Activated T-cell treated with anti-CD3 and anti-CD28 coated beads, Interleukin-2, amount 50 U/mL, for 4 hours (primary cell): ENCODE results near the gene TRAF3. TPM values are rescaled to one million over a fixed set of nuclear protein-coding genes. Genes with fewer than 3 reads are reported as not detected.
A peak's percentile ranks its signal among the peaks of the same experiment; 100 is the strongest.

Experiments
- ATAC-seq, 2 donors: fragments of 200-7000 bp; cut with Tn5 transposase; one replicate each; pipeline ENCODE4 v1.10.0; 2021
- DNase-seq: peaks from one replicate; pipeline ENCODE4 v3.0.0-alpha.2; 2020
- H3K27me3 Mint-ChIP-seq: one replicate; pipeline ENCODE4 v1.8.0; 2021; ENCODE audit warnings: low read depth, mixed read lengths
- H3K36me3 Mint-ChIP-seq: one replicate; pipeline ENCODE4 v1.8.0; 2022; ENCODE audit warnings: mixed read lengths; ENCODE audit not compliant: insufficient read depth
- H3K4me1 Mint-ChIP-seq: one replicate; pipeline ENCODE4 v1.8.0; 2021; ENCODE audit warnings: low read depth, mixed read lengths
- H3K4me3 Mint-ChIP-seq: one replicate; pipeline ENCODE4 v1.8.0; 2021; ENCODE audit warnings: mild to moderate bottlenecking, moderate library complexity, mixed read lengths
- H3K9me3 Mint-ChIP-seq: one replicate; pipeline ENCODE4 v1.8.0; 2021; ENCODE audit warnings: mixed read lengths
- total RNA-seq, 3 donors: library from RNA; stranded (reverse); gene quantifications; one replicate each; pipeline ENCODE4 v1.2.1, GENCODE V29; 2021

Gene TRAF3, protein sequence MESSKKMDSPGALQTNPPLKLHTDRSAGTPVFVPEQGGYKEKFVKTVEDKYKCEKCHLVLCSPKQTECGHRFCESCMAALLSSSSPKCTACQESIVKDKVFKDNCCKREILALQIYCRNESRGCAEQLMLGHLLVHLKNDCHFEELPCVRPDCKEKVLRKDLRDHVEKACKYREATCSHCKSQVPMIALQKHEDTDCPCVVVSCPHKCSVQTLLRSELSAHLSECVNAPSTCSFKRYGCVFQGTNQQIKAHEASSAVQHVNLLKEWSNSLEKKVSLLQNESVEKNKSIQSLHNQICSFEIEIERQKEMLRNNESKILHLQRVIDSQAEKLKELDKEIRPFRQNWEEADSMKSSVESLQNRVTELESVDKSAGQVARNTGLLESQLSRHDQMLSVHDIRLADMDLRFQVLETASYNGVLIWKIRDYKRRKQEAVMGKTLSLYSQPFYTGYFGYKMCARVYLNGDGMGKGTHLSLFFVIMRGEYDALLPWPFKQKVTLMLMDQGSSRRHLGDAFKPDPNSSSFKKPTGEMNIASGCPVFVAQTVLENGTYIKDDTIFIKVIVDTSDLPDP
- total RNA-seq, result 10 to 100 TPM; 76.0 to 91.0 (median 78.1) TPM

DNA sequence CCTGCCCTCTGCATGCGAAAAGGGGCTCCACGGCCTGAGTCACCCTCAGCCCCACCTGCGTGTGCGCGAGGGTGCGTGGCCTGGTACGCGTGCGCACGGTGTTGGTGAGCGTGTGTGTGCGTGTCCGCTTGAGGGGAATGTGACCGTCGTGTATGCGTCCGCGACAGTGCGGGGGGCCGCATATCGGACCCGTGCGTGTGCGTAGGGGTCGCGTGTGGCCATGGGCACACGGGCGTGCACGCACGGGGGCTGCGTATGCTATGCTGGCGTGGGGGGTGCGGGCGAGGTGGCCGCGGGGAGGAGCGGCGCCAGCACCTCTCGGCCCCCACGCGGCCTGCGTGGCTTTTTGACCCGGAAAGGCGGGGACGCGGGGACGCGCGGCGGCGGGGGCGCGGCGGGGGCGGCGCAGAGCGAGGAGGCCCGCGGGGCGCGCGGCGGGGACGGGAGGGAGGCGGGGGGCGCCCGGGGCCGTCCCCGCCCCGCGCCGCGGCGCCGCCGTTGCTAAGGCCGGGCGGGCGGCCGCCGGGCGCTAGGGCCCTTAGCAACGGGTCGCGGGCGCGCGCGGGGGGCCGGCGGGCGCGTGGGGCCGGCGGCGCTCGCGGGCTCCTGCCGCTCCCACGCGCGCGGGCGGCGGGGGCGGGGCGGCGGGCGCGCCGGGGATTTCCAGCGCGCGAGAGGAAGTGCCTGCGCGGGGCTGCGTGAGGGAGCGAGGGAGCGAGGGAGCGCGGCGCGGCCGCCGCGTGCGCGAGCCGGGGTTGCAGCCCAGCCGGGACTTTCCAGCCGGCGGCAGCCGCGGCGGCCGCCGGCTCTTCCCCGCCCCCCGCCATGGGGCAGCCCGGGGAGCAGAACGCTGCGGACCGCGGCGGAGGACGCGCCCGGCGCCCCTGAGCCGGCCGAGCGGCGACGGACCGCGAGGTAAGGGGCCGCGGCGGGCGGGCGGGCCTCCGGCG, at the start of gene TRAF3:
Gene TRAF3 (plus strand): TSS at position 689 of the 950 bp plus-strand sequence. CDS start 92,753 bp downstream, outside the sequence.
- peaks cover 51% of the 10 kb centered on the region for H3K4me1 Mint-ChIP-seq
- H3K27me3 Mint-ChIP-seq, result no peaks in the 10 kb centered on the region
- ATAC-seq (peak; percentile 77 to 79), DNase-seq (peak; percentile 86)
- H3K9me3 Mint-ChIP-seq, result no peaks in the 10 kb centered on the region
- peak within 1 kb of the TSS; percentile 87 for H3K4me3 Mint-ChIP-seq
- H3K36me3 Mint-ChIP-seq, result peaks cover 27% of the 10 kb centered on the region

DNA sequence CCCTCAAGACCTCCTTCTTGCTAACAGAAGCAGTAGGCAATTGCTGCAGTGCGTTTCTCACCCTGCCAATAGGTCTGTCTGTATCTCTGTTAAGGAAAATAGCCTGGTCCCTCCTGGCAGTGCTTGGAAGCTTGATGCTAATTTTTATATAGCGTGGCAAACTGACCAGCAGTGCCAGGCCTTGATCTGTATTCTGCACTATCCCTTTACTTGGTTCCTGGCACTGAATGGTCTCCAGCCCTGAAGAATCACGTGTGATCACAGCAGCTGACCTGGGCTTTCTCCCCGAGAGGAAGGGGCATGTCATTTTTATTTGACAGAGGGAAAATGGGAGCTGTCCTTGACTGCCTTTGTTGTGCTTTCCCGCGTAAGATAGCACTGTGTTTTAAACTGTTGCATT, 48.7 kb upstream of the TRAF3 start:
- Mint-ChIP-seq H3K9me3 (no peaks in the 10 kb centered on the region), H3K4me3 (no peak overlapping the region), H3K4me1 (no peaks in the 10 kb centered on the region), H3K27me3 (no peaks in the 10 kb centered on the region), H3K36me3 (peaks cover 34% of the 10 kb centered on the region)
- ATAC-seq (no peak), DNase-seq (no peak)

DNA sequence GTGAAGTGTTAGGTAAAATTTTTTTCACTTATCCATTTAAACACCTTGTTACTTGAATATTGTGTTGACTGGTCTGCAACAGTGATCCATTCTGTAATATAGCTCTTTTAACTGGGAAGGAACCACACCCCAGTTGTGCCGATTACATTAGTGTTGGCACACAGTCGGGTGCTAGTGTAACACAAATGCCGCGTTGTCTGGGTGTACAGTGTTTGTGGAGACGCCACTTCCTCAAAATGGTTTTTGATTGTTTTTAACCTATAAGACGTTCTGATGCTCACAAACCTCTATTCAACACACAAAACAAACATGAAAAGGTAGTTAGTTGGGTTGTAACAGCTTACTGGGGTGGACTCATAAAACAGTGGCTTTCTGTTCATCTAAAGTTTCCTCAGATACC, 48.0 kb upstream of the TRAF3 start:
- Mint-ChIP-seq H3K4me1 (no peaks in the 10 kb centered on the region), H3K36me3 (peaks cover 32% of the 10 kb centered on the region), H3K27me3 (no peaks in the 10 kb centered on the region), H3K9me3 (no peaks in the 10 kb centered on the region), H3K4me3 (no peak overlapping the region)
- ATAC-seq (no peak), DNase-seq (no peak)

DNA sequence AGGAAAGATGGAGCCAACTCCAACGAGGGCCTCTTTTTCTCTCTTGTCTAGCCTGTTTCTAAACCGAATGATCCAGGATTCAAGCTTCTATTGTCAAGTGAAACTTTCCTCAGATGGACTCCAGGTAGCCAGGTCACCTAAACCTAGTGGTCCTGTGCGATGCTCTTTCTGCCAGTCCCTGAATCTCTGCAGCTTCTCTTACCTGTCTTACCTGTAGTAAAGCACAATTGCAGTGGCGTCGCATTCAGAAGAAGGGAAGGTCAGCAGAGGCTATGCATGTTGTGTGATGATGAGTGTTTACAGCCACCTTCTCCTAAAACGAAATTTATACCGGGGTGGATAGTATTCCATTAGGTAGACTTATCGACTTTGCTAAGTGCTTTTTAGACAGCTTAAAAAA, 47.4 kb upstream of the TRAF3 start:
- H3K27me3 Mint-ChIP-seq, result no peaks in the 10 kb centered on the region
- no peak overlapping the region for H3K4me3 Mint-ChIP-seq
- no peak for ATAC-seq
- DNase-seq, result no peak
- peaks cover 32% of the 10 kb centered on the region for H3K36me3 Mint-ChIP-seq
- H3K9me3 Mint-ChIP-seq, result no peaks in the 10 kb centered on the region
- no peaks in the 10 kb centered on the region for H3K4me1 Mint-ChIP-seq

DNA sequence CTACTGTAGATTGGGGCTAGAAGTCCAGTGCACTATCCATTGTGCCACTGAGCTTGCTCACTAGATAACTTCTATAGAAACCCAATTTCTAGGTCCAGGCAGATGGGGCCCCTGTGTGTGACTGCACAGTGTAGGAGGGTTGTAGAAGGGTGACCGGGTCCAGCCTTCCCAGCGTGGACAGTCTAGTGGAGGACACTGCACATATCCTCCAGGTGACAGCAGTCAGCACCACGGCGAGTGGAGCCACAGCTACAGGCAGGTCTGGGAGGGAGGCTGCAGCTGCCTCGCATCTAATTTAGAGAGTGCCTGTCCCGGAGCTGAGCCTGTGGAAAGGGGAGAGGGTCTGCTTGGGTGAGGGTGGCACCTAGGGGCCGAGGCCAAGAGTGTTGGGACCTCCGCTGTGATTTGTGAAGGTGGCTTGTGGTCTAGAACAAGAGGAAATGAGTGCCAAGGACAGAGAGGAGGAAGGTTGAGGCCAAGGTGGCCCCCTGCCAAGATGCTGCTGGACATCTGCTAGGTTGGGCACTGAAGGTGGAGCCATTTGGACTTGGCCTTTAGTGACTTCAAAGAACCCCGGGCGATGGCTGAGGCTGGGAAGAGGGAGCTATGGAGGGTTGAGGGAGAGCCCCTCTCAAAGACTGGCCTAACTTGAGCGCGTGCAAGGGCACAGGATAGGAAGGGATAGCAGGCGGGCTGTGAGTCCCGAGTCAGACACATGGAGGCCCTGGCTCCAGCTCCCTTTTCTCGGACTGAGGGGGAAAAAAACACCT, 46.0 kb upstream of the TRAF3 start:
- Mint-ChIP-seq H3K9me3 (no peaks in the 10 kb centered on the region), H3K4me3 (no peak overlapping the region), H3K36me3 (peaks cover 28% of the 10 kb centered on the region), H3K4me1 (no peaks in the 10 kb centered on the region), H3K27me3 (no peaks in the 10 kb centered on the region)
- DNase-seq (no peak), ATAC-seq (no peak)

- ATAC-seq, result no peak
- Mint-ChIP-seq H3K4me3 (no peak overlapping the region), H3K9me3 (no peaks in the 10 kb centered on the region)
These were observed 45.1 kb upstream of the TRAF3 start for GRCh38 chr14:102731871-102732800.

GRCh38 chr14:102732924-102733323, 44.3 kb upstream of the TRAF3 start:
- Mint-ChIP-seq H3K36me3 (peaks cover 14% of the 10 kb centered on the region), H3K27me3 (no peaks in the 10 kb centered on the region), H3K4me3 (no peak overlapping the region), H3K4me1 (no peaks in the 10 kb centered on the region), H3K9me3 (no peaks in the 10 kb centered on the region)
- DNase-seq (no peak), ATAC-seq (no peak)

More at GRCh38 chr14:102731871-102732800, 45.1 kb upstream of the TRAF3 start:
- H3K27me3 Mint-ChIP-seq, result no peaks in the 10 kb centered on the region
- H3K4me1 Mint-ChIP-seq, result no peaks in the 10 kb centered on the region
- H3K36me3 Mint-ChIP-seq, result peaks cover 21% of the 10 kb centered on the region
- no peak for DNase-seq

DNA sequence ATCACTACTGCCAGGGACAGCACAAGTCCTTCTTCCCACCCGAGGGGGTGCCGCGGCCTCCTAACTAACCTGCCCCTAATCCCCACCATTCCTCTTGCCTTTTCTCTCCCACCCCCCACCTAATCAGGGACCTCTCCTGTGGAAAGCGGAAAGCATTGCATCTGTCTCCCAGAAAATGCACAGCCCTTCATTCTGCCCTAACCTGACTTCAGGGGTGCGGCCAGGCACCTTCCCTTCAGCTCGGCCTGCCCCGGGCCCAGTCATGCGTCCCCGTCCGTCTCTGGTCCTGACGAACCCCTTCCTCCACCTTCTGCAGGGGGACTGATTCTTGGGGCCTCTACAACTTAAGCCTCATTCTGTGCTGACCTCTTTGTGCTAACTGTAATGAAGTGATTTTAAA, 43.9 kb upstream of the TRAF3 start:
- no peak overlapping the region for H3K4me3 Mint-ChIP-seq
- ATAC-seq (no peak), DNase-seq (no peak)
- H3K36me3 Mint-ChIP-seq, result peaks cover 11% of the 10 kb centered on the region
- H3K9me3 Mint-ChIP-seq, result no peaks in the 10 kb centered on the region
- no peaks in the 10 kb centered on the region for H3K4me1 Mint-ChIP-seq
- no peaks in the 10 kb centered on the region for H3K27me3 Mint-ChIP-seq

DNA sequence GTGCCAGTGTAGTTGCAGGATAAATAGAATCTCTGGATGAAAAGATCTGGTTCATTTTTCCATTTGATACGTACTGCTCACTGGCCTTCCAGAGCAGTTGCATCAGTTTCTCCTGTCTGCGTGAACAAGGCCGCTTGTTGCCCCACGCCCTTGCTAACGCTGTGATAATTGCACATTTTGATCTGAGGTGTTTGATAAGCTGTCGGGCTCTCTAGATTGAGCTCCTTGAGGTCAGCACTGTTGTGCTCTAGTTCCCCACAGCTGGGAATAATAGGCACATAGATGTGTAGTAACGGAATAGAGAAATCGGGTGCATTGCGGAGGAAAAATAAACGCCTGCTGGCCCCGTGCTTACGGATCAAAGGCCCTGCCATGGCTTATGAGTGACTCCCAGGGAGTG, 42.8 kb upstream of the TRAF3 start:
- Mint-ChIP-seq H3K36me3 (peaks cover 11% of the 10 kb centered on the region), H3K4me3 (no peak overlapping the region), H3K4me1 (no peaks in the 10 kb centered on the region), H3K9me3 (no peaks in the 10 kb centered on the region), H3K27me3 (no peaks in the 10 kb centered on the region)
- DNase-seq, result no peak
- ATAC-seq, result no peak

DNA sequence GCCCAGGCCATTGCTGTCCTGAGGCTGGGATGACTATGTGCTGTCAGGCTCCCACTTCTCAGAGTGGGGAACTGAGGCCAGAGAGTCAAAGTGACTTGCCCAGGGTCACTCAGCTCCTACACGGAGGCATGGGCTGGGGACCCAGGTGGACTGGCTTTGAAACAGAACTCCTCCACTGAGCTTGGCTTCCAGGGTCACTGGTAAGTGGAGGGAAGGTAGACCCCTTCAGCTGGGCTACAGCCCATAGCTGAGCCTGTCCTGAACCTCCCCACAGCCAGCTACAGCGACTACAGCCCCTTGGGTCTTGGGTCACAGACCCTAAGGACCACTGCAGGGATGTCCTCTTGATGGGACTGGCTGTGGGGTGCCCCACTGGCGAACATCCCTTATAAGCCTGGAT, 40.3 kb upstream of the TRAF3 start:
- no peaks in the 10 kb centered on the region for H3K27me3 Mint-ChIP-seq
- DNase-seq (no peak), ATAC-seq (no peak)
- H3K36me3 Mint-ChIP-seq, result peaks cover 4% of the 10 kb centered on the region
- no peaks in the 10 kb centered on the region for H3K9me3 Mint-ChIP-seq
- H3K4me3 Mint-ChIP-seq, result no peak overlapping the region
- no peaks in the 10 kb centered on the region for H3K4me1 Mint-ChIP-seq

DNA sequence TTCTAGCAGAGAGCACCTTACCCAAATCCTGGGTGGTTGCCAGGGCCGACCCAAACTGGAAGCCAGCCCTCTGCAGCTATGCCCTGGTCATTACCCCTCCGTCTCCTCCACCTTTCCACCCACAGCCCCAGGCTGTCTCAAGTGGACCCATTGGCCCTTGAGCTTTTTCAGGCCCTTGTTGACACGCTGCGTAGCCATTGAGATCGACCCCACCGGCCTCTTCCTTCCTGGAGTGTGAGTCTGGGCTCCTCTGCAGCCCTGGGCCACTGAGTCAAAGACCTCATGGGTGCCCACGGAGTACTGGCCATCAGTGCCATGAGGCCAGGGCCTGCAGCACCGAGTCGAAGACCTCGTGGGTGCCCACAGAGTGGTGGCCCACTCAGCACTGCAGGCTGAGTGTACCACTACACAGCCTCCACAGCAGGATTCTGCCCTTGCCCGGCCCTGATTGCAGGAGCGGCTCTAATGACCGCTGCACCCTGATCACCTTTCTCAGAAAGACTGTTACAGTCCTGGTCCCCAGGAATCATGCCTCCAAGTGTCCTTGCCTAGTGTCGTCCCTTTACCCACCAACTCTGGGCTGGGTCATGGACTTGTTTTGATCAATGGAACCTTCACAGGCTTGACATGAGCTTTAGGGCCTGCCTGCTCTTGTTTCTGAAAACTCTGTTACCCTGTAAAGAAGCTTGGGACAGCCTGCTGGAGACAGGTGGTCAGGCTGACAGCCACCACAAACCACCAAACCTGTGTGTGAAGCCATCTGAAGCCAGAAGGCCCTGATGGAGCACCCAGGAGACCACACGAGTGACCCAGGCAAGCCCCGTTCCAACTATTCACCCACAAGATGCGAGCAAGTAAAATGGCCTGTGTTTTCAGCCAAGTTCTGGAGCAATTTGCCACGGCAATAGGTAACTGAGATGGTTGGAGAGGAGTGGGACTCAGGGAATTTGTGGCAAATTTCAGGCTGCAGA, 39.6 kb upstream of the TRAF3 start:
- Mint-ChIP-seq H3K36me3 (peaks cover 4% of the 10 kb centered on the region), H3K4me1 (no peaks in the 10 kb centered on the region), H3K4me3 (no peak overlapping the region), H3K9me3 (no peaks in the 10 kb centered on the region), H3K27me3 (no peaks in the 10 kb centered on the region)
- ATAC-seq (no peak), DNase-seq (no peak)
